HUDEP-2 (cell line): ENCODE measurements around the gene MYCBPAP.

Experiments used
- DNase-seq, 76 experiments: peaks; one replicate each; lab custom pipeline; 2025; ENCODE audit not compliant: unreplicated experiment in 76 of 76; lab: John Stamatoyannopoulos, UW

Gene MYCBPAP

GRCh38 chr17:50514936-50515702 lies 6.9 kb downstream of the MYCBPAP start:
- peak in 3 of 76 experiments; percentile 7 to 28 (median 7) for DNase-seq

- DNase-seq = no peak
These were observed 8.8 kb downstream of the MYCBPAP start for GRCh38 chr17:50517011-50517410.

GRCh38 chr17:50517504-50518383 lies 9.5 kb downstream of the MYCBPAP start:
- no peak for DNase-seq

- DNase-seq = no peak
These were observed 10.3 kb downstream of the MYCBPAP start for GRCh38 chr17:50518384-50519023.

GRCh38 chr17:50519141-50519834 lies 11.0 kb downstream of the MYCBPAP start:
- no peak for DNase-seq

- DNase-seq = no peak
These were observed 12.2 kb downstream of the MYCBPAP start for GRCh38 chr17:50520483-50520882.

- DNase-seq = no peak
These were observed 13.3 kb downstream of the MYCBPAP start for GRCh38 chr17:50521514-50521913.

- no peak for DNase-seq
These were observed 14.5 kb downstream of the MYCBPAP start for GRCh38 chr17:50522766-50523165.

GRCh38 chr17:50523208-50523607 lies 15.0 kb downstream of the MYCBPAP start:
- no peak for DNase-seq

- DNase-seq = no peak
These were observed 16.6 kb downstream of the MYCBPAP start for GRCh38 chr17:50524838-50525237.

GRCh38 chr17:50527155-50527762 lies 19.0 kb downstream of the MYCBPAP start:
- DNase-seq = peak in 2 of 76 experiments; percentile 6 to 12

- no peak for DNase-seq
These were observed 19.8 kb downstream of the MYCBPAP start for GRCh38 chr17:50527949-50528474.

- DNase-seq = no peak
These were observed 21.6 kb downstream of the MYCBPAP start for GRCh38 chr17:50529849-50530248.

GRCh38 chr17:50531428-50532025 lies 23.3 kb downstream of the MYCBPAP start:
- peak in 7 of 76 experiments; percentile 9 to 30 (median 14) for DNase-seq

- no peak for DNase-seq
These were observed 24.3 kb downstream of the MYCBPAP start, which contains the start of gene EPN3 for GRCh38 chr17:50532452-50533024. Gene EPN3 (plus strand): TSS chr17:50532735. CDS start chr17:50536557, 3,822 bp downstream.

GRCh38 chr17:50533185-50533584 lies 24.9 kb downstream of the MYCBPAP start:
- no peak for DNase-seq

- peak in 75 of 76 experiments; percentile 29 to 91 (median 79) for DNase-seq
These were observed 25.5 kb downstream of the MYCBPAP start for GRCh38 chr17:50533720-50534148.

GRCh38 chr17:50534222-50534978 lies 26.2 kb downstream of the MYCBPAP start:
- peak in 68 of 76 experiments; percentile 17 to 78 (median 60) for DNase-seq
